Measurements from ENCODE around the gene SH3RF1. TPM values are rescaled to one million over a fixed set of nuclear protein-coding genes. Genes with fewer than 3 reads are reported as not detected.
"Not testable (repeated sequence)": the region's sequence is repeated elsewhere in the genome, so short reads cannot be mapped to it uniquely, and the experiment has no call there.

Gene SH3RF1
- total and polyA plus RNA-seq, 11 donors = 1.7 to 17.2 (median 8.9) TPM

DNA sequence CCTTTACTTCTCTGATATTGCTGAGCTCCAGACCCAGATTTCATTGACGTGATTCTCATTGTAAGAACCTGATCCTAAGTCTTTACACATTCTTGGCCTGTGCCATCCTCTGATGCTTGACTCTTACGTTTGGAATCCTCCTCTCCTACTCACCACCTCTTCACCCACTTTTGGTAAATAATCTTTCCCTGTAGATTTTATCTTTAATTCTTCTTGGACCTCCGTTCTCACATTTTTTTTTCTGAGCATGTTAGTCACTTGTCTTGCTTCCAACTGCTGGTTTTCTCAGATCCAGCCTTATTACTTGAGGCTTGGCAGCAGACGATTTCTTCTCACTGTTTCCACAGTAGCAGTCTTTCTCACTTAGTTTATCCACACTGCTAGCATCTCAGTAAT is 12.4 kb upstream of the SH3RF1 start:
- Histone ChIP-seq H3K36me3 (no peaks in the 10 kb centered on the region), H3K9me3 (no peaks in the 10 kb centered on the region), H3K4me3 (no peak overlapping the region), H3K27me3 (no peaks in the 10 kb centered on the region), H3K4me1 (no peaks in the 10 kb centered on the region), H3K27ac (no peak overlapping the region)
- WGBS, 4 donors = 76 to 84% (median 79%) methylated on average over 4 of the region's 4 CpGs
- intact Hi-C loops (cut with DNase I) = no loop called here
- no peak for DNase-seq
- ATAC-seq = no peak
- no peak for TF ChIP-seq POLR2A (IDR thresholded peaks at IDR 0.05)
- TF ChIP-seq, protein P1, sequence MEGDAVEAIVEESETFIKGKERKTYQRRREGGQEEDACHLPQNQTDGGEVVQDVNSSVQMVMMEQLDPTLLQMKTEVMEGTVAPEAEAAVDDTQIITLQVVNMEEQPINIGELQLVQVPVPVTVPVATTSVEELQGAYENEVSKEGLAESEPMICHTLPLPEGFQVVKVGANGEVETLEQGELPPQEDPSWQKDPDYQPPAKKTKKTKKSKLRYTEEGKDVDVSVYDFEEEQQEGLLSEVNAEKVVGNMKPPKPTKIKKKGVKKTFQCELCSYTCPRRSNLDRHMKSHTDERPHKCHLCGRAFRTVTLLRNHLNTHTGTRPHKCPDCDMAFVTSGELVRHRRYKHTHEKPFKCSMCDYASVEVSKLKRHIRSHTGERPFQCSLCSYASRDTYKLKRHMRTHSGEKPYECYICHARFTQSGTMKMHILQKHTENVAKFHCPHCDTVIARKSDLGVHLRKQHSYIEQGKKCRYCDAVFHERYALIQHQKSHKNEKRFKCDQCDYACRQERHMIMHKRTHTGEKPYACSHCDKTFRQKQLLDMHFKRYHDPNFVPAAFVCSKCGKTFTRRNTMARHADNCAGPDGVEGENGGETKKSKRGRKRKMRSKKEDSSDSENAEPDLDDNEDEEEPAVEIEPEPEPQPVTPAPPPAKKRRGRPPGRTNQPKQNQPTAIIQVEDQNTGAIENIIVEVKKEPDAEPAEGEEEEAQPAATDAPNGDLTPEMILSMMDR (IDR thresholded peaks at IDR 0.05) = no peak

DNA sequence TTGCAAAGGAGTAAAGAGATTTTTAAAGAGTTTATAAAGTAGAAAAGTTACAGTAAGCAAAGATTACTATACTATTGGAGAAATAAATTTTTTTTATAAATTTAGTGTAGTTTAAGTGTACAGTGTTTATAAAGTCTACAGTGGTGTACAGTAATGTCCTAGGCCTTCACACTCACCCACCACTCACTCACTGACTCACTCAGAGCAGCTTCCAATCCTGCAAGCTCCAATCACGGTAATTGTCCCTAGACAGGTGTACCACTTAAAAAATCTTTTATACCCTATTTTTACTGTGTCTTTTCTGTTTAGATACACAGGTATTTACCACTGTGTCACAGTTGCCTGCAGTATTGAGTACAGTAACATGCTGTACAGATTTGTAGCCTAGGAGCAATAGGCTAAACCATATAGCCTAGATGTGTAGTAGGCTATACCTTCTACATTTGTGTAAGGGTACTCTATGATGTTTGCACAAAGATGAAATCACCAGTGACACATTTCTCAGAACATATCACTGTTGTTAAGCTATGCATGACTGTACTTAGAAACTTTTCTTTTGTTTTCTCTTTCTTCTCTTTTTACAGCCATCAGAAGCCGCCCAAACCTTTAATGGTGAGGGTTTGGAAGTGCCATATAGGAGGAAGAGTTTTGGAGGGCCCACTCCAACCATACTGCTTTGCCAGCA is 11.8 kb upstream of the SH3RF1 start:
- H3K9me3 ChIP-seq = no peaks in the 10 kb centered on the region
- no peak for DNase-seq
- H3K27me3 ChIP-seq = no peaks in the 10 kb centered on the region
- H3K4me3 ChIP-seq = no peak overlapping the region
- H3K36me3 ChIP-seq = no peaks in the 10 kb centered on the region
- no peaks in the 10 kb centered on the region for H3K4me1 ChIP-seq
- no peak for TF ChIP-seq POLR2A (IDR thresholded peaks at IDR 0.05)
- TF ChIP-seq, protein P1 (IDR thresholded peaks at IDR 0.05) = no peak
- ATAC-seq = no peak
- no peak overlapping the region for H3K27ac ChIP-seq
- intact Hi-C loops (cut with DNase I) = no loop called here
- 92 to 96% (median 95%) methylated on average over 2 of the region's 2 CpGs for WGBS, 4 donors

DNA sequence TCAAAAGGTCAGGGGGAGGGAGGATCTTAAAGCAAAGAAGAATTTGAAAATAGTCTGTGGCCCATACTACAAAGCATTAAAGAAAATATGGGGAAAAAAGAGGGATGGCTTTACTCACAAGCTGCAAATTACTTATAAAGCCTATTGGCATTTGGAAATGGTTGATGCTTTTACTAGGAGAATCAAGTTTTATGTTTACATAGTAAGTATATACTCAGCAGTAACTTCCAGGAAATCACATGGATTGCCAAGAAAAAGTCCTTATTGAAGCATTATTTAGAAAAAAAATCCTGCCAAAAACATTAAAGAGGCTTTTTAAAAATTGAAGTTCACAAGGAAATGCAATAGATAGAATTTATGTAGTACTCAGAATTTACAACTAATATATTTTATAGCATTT is 8.4 kb upstream of the SH3RF1 start:
- TF ChIP-seq, protein P1 (IDR thresholded peaks at IDR 0.05) = no peak
- no peak for TF ChIP-seq POLR2A (IDR thresholded peaks at IDR 0.05)

DNA sequence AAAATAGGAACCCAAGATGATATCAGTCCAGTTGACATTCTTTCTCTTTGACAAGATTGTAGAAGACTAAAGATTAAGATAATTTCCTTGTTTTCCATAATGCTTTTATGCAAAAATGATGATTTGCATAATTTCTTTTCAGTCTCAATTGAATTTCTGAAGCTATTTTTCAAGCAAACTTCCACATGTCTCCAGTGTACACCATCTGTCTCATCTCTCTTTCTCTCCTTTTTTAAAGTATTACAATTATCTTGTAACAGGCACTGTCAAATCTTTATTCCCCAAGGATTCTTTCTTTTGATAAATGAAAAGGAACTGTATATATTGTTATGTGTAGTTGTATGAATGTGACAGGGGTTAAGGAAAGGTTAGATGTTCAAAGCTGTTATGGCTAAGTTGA is 7.9 kb upstream of the SH3RF1 start:
- Histone ChIP-seq H3K27ac (no peak overlapping the region), H3K27me3 (no peaks in the 10 kb centered on the region), H3K4me3 (no peak overlapping the region), H3K36me3 (no peaks in the 10 kb centered on the region), H3K4me1 (no peaks in the 10 kb centered on the region), H3K9me3 (no peaks in the 10 kb centered on the region)
- intact Hi-C loops (cut with DNase I) = loop anchor here in 5 of 10 donors (10.0 kb wide), 4 partner anchors 126 to 254 kb away; no protein-coding TSS in a partner anchor
- DNase-seq = no peak
- no peak for ATAC-seq
- no peak for TF ChIP-seq POLR2A (IDR thresholded peaks at IDR 0.05)
- TF ChIP-seq, protein P1 (IDR thresholded peaks at IDR 0.05) = no peak

More for the DNA sequence above, 8.4 kb upstream of the SH3RF1 start:
- ATAC-seq (no peak), DNase-seq (no peak)
- no peaks in the 10 kb centered on the region for H3K4me1 ChIP-seq
- H3K9me3 ChIP-seq = no peaks in the 10 kb centered on the region
- no peak overlapping the region for H3K4me3 ChIP-seq
- H3K27me3 ChIP-seq = no peaks in the 10 kb centered on the region
- no peak overlapping the region for H3K27ac ChIP-seq
- intact Hi-C loops (cut with DNase I) = loop anchor here in 5 of 10 donors (10.0 kb wide), 4 partner anchors 126 to 254 kb away; no protein-coding TSS in a partner anchor
- H3K36me3 ChIP-seq = no peaks in the 10 kb centered on the region

DNA sequence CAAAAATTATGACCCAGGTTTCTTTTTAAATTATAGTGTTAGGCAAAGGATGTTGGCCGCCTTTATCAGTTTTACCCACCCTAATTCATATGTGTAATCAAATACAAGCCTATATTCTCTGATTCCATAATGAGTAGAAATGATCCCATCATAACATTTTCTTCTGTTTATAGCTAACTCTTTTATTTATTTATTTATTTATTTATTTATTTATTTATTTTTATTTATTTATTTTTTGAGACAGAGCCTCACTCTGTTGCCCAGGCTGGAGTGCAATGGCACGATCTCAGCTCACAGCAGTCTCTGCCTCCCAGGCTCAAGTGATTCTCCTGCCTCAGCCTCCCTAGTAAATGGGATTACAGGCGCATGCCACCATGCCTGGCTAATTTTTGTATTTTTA is 7.1 kb upstream of the SH3RF1 start:
- DNase-seq, H3K4me3 ChIP-seq, ATAC-seq, H3K36me3 ChIP-seq, H3K27me3 ChIP-seq, H3K27ac ChIP-seq, H3K4me1 ChIP-seq, H3K9me3 ChIP-seq: not testable (repeated sequence)
- 91 to 99% (median 97%) methylated on average over 3 of the region's 3 CpGs for WGBS, 4 donors
- intact Hi-C loops (cut with DNase I) = loop anchor here in 5 of 10 donors (10.0 kb wide), 4 partner anchors 127 to 253 kb away; no protein-coding TSS in a partner anchor
